NCI-H1436 (cell line): Measurements from ENCODE around the gene CLIP2.
"Not testable (repeated sequence)": the region's sequence is repeated elsewhere in the genome, so short reads cannot be mapped to it uniquely, and the experiment has no call there.

Source experiments
- DNase-seq: peaks from one replicate; lab custom pipeline; 2025; lab: John Stamatoyannopoulos, UW

The CLIP2 gene

DNA sequence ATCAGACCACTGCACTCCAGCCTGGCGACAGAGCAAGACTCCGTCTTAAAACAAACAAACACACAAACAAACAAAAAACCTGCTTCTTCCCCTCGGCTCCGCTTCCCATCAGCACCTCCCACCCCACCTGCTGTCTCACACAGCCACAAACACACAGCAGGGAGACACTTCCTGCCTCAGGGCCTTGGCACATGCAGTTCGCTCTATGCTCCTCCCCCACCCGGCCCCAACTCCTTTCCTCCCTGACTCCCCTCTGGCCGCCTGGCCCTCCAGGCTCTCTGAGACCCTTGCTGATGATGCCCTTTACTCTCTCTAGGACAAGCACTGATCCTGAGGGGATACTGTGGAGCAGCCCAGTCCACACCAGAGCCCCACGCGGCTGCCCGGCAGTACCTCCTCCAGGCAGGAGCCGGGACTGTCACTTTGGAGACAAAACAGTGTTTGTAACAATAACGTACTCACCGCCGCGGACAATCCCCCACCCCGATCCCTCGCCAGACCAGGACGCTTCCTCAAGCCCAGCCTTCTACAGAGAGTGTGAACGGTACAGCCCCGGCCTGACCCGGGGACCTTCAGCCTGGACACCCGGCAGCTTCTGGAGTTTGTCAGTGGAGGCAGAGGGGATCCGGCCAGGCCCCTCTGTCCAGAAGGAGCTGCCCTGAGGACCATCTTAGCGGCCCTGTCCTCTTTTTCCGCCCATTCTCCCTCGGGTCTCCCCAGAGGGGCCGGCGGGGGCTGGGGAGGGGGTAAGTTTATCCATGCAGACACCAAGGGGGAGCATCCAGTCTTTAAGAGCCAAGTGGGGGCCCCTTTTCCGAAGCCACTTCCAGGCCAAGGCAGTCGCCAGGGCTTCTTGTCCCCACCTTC lies 114.5 kb downstream of the CLIP2 start:
- no peak for DNase-seq

DNA sequence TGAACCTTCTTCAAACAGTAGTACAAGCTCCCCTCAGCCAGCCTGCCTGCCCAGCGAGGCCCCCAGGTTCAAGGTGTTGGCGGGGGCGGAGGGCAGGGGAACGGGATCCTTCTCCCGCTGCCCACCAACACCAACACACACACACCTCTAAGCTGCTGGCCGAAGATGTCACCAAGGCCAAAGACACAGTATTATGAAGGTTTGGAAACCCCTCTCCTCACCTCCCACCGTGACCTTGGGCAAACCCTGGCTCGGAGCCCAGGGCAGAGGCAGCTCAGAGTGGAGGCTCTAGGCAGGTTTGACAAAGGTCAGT lies 115.1 kb downstream of the CLIP2 start:
- DNase-seq = no peak

DNA sequence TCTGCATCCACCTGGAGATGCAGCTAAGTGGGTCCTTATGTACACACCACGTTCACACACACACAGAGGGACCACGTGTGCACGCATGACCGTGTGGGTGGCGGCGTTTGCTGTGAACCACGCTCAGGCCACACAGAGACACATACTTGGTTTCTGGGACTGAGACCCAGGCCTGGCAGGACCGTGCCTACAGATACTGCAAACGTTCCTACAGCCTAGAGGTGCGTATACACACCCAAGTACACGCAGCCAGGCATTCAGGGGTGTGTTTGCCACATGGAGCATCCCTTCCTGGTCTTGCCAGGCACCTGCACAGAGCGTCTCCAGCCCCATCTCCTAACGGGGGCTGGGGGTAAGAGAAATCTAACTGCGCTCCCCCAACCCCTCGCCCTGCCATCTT lies 115.5 kb downstream of the CLIP2 start:
- DNase-seq = no peak

- no peak for DNase-seq
Observed at GRCh38 chr7:74405191-74405898, 116.1 kb downstream of the CLIP2 start.

GRCh38 chr7:74405899-74406512 lies 116.8 kb downstream of the CLIP2 start:
- no peak for DNase-seq

DNA sequence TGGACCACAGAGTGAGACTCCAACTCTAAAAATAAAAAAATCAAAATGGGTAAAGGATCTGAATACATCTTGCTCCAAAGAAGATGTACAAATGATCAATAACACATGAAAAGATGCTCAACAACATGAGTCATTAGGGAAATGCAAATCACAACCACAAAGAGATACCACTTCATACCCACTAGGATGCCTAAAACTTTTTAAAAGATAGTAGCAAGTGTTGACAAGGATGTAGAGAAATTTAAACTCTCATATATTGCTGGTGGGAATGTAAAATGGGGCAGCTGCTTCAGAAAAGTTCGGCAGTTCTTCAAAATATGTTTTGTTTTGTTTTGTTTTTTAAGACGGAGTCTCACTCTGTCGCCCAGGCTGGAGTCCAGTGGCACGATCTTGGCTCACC lies 118.8 kb downstream of the CLIP2 start:
- no peak for DNase-seq

- no peak for DNase-seq
Observed at GRCh38 chr7:74409571-74409970, 120.4 kb downstream of the CLIP2 start.

- DNase-seq = no peak
Observed at GRCh38 chr7:74410772-74411171, 121.6 kb downstream of the CLIP2 start.

GRCh38 chr7:74411571-74411970 lies 122.4 kb downstream of the CLIP2 start:
- DNase-seq = not testable (repeated sequence)

GRCh38 chr7:74412056-74412455 lies 122.8 kb downstream of the CLIP2 start:
- no peak for DNase-seq

DNA sequence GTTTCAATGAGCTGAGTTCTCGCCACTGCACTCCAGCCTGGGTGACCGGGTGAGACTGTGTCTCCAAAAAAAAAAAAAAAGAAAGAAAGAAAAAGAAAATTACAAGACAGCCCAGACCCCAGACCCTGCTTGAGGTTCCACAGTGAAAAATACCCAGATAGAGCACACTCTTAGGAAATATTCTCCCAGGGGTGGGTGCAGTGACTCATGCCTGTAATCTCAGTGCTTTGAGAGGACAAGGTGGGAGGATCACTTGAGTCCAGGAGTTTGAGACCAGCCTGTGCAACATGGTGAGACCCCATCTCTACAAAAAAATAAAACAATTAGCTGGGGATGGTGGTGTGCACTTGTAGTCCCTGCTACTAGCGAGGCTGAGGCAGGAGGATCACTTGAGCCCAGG lies 123.4 kb downstream of the CLIP2 start:
- no peak for DNase-seq

DNA sequence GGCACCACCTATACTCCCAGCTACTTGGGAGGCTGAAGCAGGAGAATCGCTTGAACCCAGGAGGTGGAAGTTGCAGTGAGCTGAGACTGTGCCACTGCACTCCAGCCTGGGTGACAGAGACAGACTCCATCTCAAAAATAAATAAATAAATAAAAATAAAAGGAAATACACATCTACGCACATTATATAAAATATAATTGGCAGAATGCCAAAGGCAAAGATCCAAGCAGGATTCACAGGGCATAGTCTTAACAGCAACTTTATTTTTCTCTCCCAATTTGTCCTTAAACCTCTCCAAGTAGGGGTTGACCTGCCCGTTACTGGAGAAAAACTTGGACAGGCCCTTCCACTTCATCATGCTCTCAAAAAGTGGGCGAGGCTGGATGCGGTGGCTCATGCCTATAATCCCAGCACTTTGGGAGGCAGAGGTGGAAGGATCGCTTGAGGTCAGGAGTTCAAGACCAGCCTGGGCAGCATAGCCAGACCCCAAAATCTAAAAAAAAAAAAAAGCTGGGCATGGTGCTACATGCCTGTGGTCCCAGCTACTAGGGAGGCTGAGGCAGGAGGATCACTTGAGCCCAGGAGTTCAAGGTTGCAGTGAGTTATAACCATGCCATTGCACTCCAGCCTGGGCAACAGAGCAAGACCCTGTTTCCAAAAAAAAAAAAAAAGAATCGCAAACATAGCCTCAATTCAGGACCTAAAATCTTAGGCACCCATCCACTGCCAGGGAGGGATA lies 125.6 kb downstream of the CLIP2 start:
- DNase-seq = not testable (repeated sequence)

- DNase-seq = peak; percentile 40
Observed at GRCh38 chr7:74417419-74417971, 128.3 kb downstream of the CLIP2 start.

GRCh38 chr7:74418076-74418475 lies 128.9 kb downstream of the CLIP2 start:
- no peak for DNase-seq

GRCh38 chr7:74418538-74418937 lies 129.3 kb downstream of the CLIP2 start:
- DNase-seq = no peak

GRCh38 chr7:74419232-74419631 lies 130.0 kb downstream of the CLIP2 start:
- not testable (repeated sequence) for DNase-seq

GRCh38 chr7:74420006-74420405 lies 130.8 kb downstream of the CLIP2 start:
- no peak for DNase-seq

- no peak for DNase-seq
Observed at GRCh38 chr7:74424291-74424880, 135.2 kb downstream of the CLIP2 start.

- no peak for DNase-seq
Observed at GRCh38 chr7:74428023-74428422, 138.8 kb downstream of the CLIP2 start.

DNA sequence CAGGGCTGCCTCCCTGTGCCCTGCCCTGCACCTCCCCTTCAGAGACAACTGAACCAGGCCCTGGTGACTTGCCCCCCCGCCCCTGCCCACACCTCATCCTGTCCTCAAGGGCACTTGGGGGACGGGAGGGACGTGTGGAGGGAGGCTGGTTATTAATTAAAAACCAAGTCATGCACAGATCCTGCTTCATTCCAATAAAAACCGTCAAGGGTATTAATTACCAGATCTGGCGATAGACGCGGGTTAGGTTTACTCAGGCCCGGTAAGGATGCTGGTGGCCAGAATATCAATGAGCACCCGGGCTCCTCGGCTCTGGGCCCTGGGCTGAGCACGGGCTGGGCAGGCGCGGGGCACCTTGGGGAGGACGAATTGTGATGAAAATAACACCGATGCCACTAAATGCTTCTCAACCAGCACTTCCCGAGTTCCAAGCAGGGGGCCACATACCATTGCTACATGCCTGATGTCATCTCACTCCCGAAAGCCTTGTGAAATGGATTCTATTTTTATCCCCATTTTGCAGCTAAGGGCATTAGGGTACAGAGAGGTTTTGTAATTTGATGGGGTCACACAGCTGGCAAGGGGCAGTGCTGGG lies 140.0 kb downstream of the CLIP2 start:
- DNase-seq = no peak

- DNase-seq = not testable (repeated sequence)
Observed at GRCh38 chr7:74430409-74430808, 141.2 kb downstream of the CLIP2 start.
